Rectal smooth muscle tissue (tissue), 1 donor: ENCODE data around the gene DNER.

Experiments used
- H3K27ac ChIP-seq: one replicate; pipeline ENCODE4 v1.7.0; 2013; ENCODE audit warnings: low read depth, low read length, inconsistent platforms
- H3K27me3 ChIP-seq: one replicate; pipeline ENCODE4 v1.7.0; 2013; ENCODE audit warnings: low read length; ENCODE audit not compliant: control insufficient read depth, insufficient read depth
- H3K36me3 ChIP-seq: one replicate; pipeline ENCODE4 v1.7.0; 2013; ENCODE audit warnings: low read length; ENCODE audit not compliant: control insufficient read depth, insufficient read depth
- H3K4me1 ChIP-seq: one replicate; pipeline ENCODE4 v1.7.0; 2013; ENCODE audit warnings: low read length; ENCODE audit not compliant: control insufficient read depth, insufficient read depth
- H3K4me3 ChIP-seq: one replicate; pipeline ENCODE4 v1.7.0; 2013; ENCODE audit warnings: low read length
- H3K9ac ChIP-seq: one replicate; pipeline ENCODE4 v1.7.0; 2013; ENCODE audit warnings: low read length

Gene DNER

GRCh38 chr2:229372207-229372606 lies 342.1 kb downstream of the DNER start:
- Histone ChIP-seq H3K4me3 (no peak overlapping the region), H3K36me3 (no peaks in the 10 kb centered on the region), H3K27ac (no peak overlapping the region), H3K9ac (no peak overlapping the region), H3K4me1 (no peaks in the 10 kb centered on the region), H3K27me3 (no peaks in the 10 kb centered on the region)

- no peaks in the 10 kb centered on the region for H3K4me1 ChIP-seq
- no peak overlapping the region for H3K4me3 ChIP-seq
- no peaks in the 10 kb centered on the region for H3K36me3 ChIP-seq
- H3K9ac ChIP-seq, result no peak overlapping the region
- no peaks in the 10 kb centered on the region for H3K27me3 ChIP-seq
- no peak overlapping the region for H3K27ac ChIP-seq
Measured at GRCh38 chr2:229371086-229371485, 343.3 kb downstream of the DNER start.

DNA sequence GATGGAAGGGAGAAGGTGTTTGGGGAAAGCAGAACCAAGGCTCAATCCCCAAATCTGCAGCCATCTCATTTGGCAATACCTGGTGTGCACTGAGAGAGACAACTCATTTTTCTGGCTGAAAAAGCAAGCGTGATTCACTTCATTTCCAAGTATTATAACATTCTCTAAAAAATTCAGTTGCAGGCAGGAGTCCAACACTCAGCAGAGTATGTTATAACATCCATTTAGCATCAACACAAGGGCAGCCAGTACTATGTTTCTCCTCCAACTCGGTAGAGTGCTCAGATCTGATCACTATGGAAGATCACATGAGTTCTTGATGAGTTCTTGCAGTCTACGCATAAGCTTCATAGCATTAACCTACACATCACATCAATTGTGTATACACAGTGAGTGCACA lies 343.8 kb downstream of the DNER start:
- H3K27ac ChIP-seq, result no peak overlapping the region
- H3K27me3 ChIP-seq, result no peaks in the 10 kb centered on the region
- no peak overlapping the region for H3K4me3 ChIP-seq
- no peaks in the 10 kb centered on the region for H3K36me3 ChIP-seq
- no peak overlapping the region for H3K9ac ChIP-seq
- H3K4me1 ChIP-seq, result no peaks in the 10 kb centered on the region

- Histone ChIP-seq H3K27me3 (no peaks in the 10 kb centered on the region), H3K9ac (no peak overlapping the region), H3K4me3 (no peak overlapping the region), H3K36me3 (no peaks in the 10 kb centered on the region), H3K4me1 (no peaks in the 10 kb centered on the region), H3K27ac (no peak overlapping the region)
Measured at GRCh38 chr2:229363185-229363814, 351.1 kb downstream of the DNER start.

DNA sequence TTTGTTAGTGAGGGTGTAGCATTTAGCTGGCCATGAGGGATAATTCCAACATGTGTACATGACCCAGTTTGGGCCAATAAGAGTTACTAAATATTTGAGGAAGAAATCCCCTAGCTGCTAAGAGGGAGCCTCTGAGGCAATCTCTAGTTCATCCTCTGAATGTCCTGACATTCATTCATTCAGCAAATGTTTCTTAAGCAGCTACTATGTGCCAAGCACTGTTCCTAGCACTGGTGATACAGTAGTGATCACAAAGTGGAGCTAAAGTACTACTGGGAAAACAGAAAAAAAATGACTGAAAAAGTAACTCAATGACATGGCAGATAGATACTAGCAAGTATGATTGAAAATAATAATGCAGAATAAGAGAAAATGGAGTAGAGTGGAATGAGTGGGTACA lies 363.5 kb downstream of the DNER start:
- Histone ChIP-seq H3K4me1 (no peaks in the 10 kb centered on the region), H3K36me3 (no peaks in the 10 kb centered on the region), H3K4me3 (no peak overlapping the region), H3K27ac (no peak overlapping the region), H3K9ac (no peak overlapping the region), H3K27me3 (no peaks in the 10 kb centered on the region)

DNA sequence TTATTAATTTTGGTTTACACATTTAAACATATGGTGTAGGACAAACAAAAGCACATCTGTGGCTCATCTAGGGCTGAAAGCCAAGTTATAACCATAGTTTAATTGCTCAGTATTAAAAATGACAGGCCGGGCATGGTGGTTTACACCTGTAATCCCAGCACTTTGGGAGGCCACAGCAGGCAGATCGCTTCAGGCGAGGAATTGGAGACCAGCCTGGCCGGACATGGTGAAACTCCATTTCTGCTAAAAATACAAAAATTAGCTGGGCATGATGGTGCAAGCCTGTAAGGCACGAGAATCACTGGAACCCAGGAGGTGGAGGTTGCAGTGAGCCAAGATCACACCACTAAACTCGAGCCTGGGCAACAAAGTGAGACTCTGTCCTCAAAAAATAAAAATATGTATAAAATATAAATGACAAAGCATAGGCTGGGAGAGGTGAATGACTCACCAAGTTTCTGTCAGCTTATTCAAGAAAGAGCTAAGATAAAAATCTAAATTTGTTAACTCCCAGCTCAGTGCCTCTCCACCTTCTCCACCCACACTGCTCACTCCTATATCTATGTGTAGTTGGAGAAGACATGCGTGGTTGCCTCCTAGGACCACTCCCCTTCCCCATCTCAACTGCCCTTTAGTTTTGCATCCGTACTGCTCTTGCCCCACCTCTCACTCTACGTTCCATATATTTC lies 364.1 kb downstream of the DNER start:
- Histone ChIP-seq H3K27ac (no peak overlapping the region), H3K4me3 (no peak overlapping the region), H3K36me3 (no peaks in the 10 kb centered on the region), H3K9ac (no peak overlapping the region), H3K27me3 (no peaks in the 10 kb centered on the region), H3K4me1 (no peaks in the 10 kb centered on the region)

- Histone ChIP-seq H3K9ac (no peak overlapping the region), H3K4me3 (no peak overlapping the region), H3K27me3 (no peaks in the 10 kb centered on the region), H3K27ac (no peak overlapping the region), H3K4me1 (no peaks in the 10 kb centered on the region), H3K36me3 (no peaks in the 10 kb centered on the region)
Measured at GRCh38 chr2:229348128-229348527, 366.2 kb downstream of the DNER start.

DNA sequence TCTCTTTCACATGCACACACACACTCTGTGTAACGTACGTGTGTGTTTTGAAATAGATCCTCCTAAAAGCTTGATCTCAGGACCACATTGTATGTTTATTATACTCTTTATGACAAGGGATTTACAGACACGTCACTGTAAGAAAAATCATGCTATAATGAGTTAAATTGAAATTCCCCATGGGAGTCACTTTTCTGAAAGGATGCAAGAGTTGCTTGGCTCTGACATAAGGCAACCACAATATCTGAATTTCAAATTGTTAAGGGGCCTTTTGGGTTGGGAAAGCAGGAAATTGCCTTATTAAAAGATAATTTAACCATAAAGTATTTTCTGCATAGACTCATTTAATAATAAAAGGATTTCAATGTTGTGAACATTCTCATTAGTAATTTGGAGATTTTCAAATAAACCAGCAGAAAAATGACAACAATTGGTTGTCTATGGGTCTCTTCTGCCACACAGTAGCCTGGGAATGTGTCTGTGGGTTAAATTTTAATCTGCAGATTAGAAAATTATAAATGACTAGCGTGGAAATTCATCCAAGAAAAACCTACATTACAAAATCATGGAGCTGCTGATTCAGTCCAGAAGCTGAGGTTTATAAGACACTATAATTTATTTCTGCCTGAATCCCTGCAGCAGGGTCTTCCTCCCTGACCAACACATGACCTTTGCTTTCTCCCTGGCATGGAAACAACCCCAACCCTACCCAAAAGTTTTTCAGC lies 367.4 kb downstream of the DNER start:
- Histone ChIP-seq H3K36me3 (no peaks in the 10 kb centered on the region), H3K4me1 (no peaks in the 10 kb centered on the region), H3K27ac (no peak overlapping the region), H3K9ac (no peak overlapping the region), H3K27me3 (no peaks in the 10 kb centered on the region), H3K4me3 (no peak overlapping the region)

GRCh38 chr2:229344955-229345354 lies 369.4 kb downstream of the DNER start:
- Histone ChIP-seq H3K4me3 (no peak overlapping the region), H3K27ac (no peak overlapping the region), H3K36me3 (no peaks in the 10 kb centered on the region), H3K9ac (no peak overlapping the region), H3K27me3 (no peaks in the 10 kb centered on the region), H3K4me1 (no peaks in the 10 kb centered on the region)

- no peak overlapping the region for H3K27ac ChIP-seq
- H3K9ac ChIP-seq, result no peak overlapping the region
- no peak overlapping the region for H3K4me3 ChIP-seq
- H3K27me3 ChIP-seq, result no peaks in the 10 kb centered on the region
- H3K36me3 ChIP-seq, result no peaks in the 10 kb centered on the region
- H3K4me1 ChIP-seq, result no peaks in the 10 kb centered on the region
Measured at GRCh38 chr2:229344151-229344551, 370.2 kb downstream of the DNER start.

DNA sequence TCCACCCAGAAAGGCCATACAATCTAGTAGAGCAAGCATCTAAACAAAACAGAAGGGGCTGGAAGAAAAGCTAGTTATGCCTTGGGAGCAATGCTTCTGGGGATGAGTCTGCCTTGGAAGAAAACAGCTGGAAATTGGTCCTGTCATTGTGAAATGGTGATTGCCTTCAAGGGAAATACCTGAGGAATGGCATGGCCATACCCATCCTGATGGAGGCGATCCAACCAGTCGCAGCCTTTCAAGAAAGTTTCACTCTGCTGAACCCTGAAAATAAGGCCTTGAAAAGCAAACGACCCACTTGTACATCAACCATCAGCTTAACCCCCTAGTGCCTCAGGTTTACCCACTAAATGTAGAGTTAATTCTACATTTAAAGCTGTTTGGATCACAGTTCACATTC lies 370.7 kb downstream of the DNER start:
- Histone ChIP-seq H3K27me3 (no peaks in the 10 kb centered on the region), H3K36me3 (no peaks in the 10 kb centered on the region), H3K27ac (no peak overlapping the region), H3K4me3 (no peak overlapping the region), H3K4me1 (no peaks in the 10 kb centered on the region), H3K9ac (no peak overlapping the region)

GRCh38 chr2:229342376-229342775 lies 372.0 kb downstream of the DNER start:
- Histone ChIP-seq H3K4me1 (no peaks in the 10 kb centered on the region), H3K4me3 (no peak overlapping the region), H3K9ac (no peak overlapping the region), H3K27ac (no peak overlapping the region), H3K27me3 (no peaks in the 10 kb centered on the region), H3K36me3 (no peaks in the 10 kb centered on the region)
